GM12872 (cell line): ENCODE data around the gene DNAJC17.

Experiments used
- CTCF ChIP-seq: IDR thresholded peaks from 3 replicates; pipeline ENCODE4 v1.5.1; 2011; ENCODE audit warnings: low read depth, mild to moderate bottlenecking, low read length, moderate library complexity; ENCODE audit not compliant: insufficient read depth

The DNAJC17 gene

GRCh38 chr15:40843261-40843884 is 36.1 kb upstream of the DNAJC17 start:
- TF ChIP-seq CTCF, result no peak

GRCh38 chr15:40841741-40842140 is 34.5 kb upstream of the DNAJC17 start:
- no peak for TF ChIP-seq CTCF

- no peak for TF ChIP-seq CTCF
These were observed 31.5 kb upstream of the DNAJC17 start for GRCh38 chr15:40838756-40839155.

- no peak for TF ChIP-seq CTCF
These were observed 28.7 kb upstream of the DNAJC17 start for GRCh38 chr15:40836020-40836419.

- no peak for TF ChIP-seq CTCF
These were observed 25.6 kb upstream of the DNAJC17 start for GRCh38 chr15:40832903-40833302.

GRCh38 chr15:40831861-40832260 is 24.6 kb upstream of the DNAJC17 start:
- TF ChIP-seq CTCF, result no peak

- no peak for TF ChIP-seq CTCF
These were observed 23.6 kb upstream of the DNAJC17 start for GRCh38 chr15:40830884-40831283.

GRCh38 chr15:40829115-40829514 is 21.8 kb upstream of the DNAJC17 start:
- no peak for TF ChIP-seq CTCF
